ENCODE results near the gene GALNT1. TPM values are rescaled to one million over a fixed set of nuclear protein-coding genes. Genes with fewer than 3 reads are reported as not detected.

Gene GALNT1
- total RNA-seq, 1 experiment from 2014 or later: 77.9 TPM

GRCh38 chr18:35733408-35733807 is 151.9 kb downstream of the GALNT1 start:
- Histone ChIP-seq H3T11ph (ENCODE audit: low read length) (no peak overlapping the region), H2BK12ac (ENCODE audit: insufficient read length, low read depth, low read length) (no peak overlapping the region), H3K4me2 (ENCODE audit: insufficient read depth, insufficient read length, low read length) (no peak overlapping the region), H3K79me2 (ENCODE audit: insufficient read depth, low read length) (no peaks in the 10 kb centered on the region), H2BK15ac (ENCODE audit: low read depth, low read length) (no peak overlapping the region), H3K4me1 (ENCODE audit: insufficient read depth, low read length) (no peaks in the 10 kb centered on the region; the same call in 1 of the 2 replicates), H3K4ac (ENCODE audit: low read depth, low read length) (no peak overlapping the region), H3K18ac (ENCODE audit: insufficient read length, low read depth, low read length) (no peak overlapping the region), H3K56ac (ENCODE audit: insufficient read length, low read depth, low read length) (no peak overlapping the region), H3K9ac (ENCODE audit: extremely low read depth, insufficient read length, low read length) (no peak overlapping the region), H3K79me1 (ENCODE audit: insufficient read depth, low read depth, low read length, poor library complexity, severe bottlenecking) (no peaks in the 10 kb centered on the region), H3K27me3 (ENCODE audit: insufficient read depth, low read length) (no peaks in the 10 kb centered on the region), H3K23ac (ENCODE audit: insufficient read length, low read depth, low read length) (no peak overlapping the region), H4K8ac (replicated peaks; ENCODE audit: insufficient read length, low read depth, low read length) (no peak overlapping the region), H4K20me1 (ENCODE audit: control insufficient read depth, insufficient read depth, insufficient read length) (no peaks in the 10 kb centered on the region), H3K23me2 (ENCODE audit: insufficient read length, low read depth, low read length, poor library complexity, severe bottlenecking) (no peaks in the 10 kb centered on the region), H4K91ac (ENCODE audit: insufficient read length, low read depth, low read length) (no peak overlapping the region), H2BK5ac (ENCODE audit: insufficient read length, low read length) (no peak overlapping the region), H3K9me3 (ENCODE audit: control insufficient read depth, low read depth, low read length) (no peaks in the 10 kb centered on the region), H2AK5ac (ENCODE audit: insufficient read length, low read length) (no peak overlapping the region), H2AFZ (ENCODE audit: low read length) (no peak overlapping the region), H3K14ac (ENCODE audit: insufficient read depth, low read length) (no peak overlapping the region), H2BK20ac (ENCODE audit: low read depth, low read length, poor library complexity, severe bottlenecking) (no peak overlapping the region), H4K5ac (ENCODE audit: insufficient read length, low read depth, low read length) (no peak overlapping the region), H2BK120ac (ENCODE audit: low read depth, low read length, poor library complexity, severe bottlenecking) (no peak overlapping the region), H3K27ac (ENCODE audit: insufficient read length, low read depth, low read length) (no peak overlapping the region)
- Mint-ChIP-seq H3K4me1 (peaks cover 1 to 24% of the 10 kb centered on the region in 2 experiments; a peak in 3 of 4 replicates), H3K9me3 (peaks cover 6 to 19% of the 10 kb centered on the region in 2 experiments; a peak in 4 of 5 replicates), H3K27me3 (ENCODE audit: low read depth) (no peaks in the 10 kb centered on the region; the same call in none of the 2 replicates), H3K27ac (no peak overlapping the region), H3K36me3 (ENCODE audit: insufficient read depth in 1 of 3, low read depth in 3 of 3) (peaks cover 3 to 11% (median 3%) of the 10 kb centered on the region in 3 experiments; a peak in 5 of 7 replicates), H3K4me3 (no peak overlapping the region)
- TF ChIP-seq, protein P1, sequence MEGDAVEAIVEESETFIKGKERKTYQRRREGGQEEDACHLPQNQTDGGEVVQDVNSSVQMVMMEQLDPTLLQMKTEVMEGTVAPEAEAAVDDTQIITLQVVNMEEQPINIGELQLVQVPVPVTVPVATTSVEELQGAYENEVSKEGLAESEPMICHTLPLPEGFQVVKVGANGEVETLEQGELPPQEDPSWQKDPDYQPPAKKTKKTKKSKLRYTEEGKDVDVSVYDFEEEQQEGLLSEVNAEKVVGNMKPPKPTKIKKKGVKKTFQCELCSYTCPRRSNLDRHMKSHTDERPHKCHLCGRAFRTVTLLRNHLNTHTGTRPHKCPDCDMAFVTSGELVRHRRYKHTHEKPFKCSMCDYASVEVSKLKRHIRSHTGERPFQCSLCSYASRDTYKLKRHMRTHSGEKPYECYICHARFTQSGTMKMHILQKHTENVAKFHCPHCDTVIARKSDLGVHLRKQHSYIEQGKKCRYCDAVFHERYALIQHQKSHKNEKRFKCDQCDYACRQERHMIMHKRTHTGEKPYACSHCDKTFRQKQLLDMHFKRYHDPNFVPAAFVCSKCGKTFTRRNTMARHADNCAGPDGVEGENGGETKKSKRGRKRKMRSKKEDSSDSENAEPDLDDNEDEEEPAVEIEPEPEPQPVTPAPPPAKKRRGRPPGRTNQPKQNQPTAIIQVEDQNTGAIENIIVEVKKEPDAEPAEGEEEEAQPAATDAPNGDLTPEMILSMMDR (conservative IDR thresholded peaks at IDR 0.05): no peak
- no CpG with 5 or more reads among the region's 7 CpGs for WGBS (ENCODE audit: extremely low coverage, insufficient read length, low lambda C conversion rate)
- DNase-seq: no peak
